MM.1S (cell line): ENCODE data around the gene PYGO2.

Experiments
- CTCF ChIP-seq: fragments of 300-600 bp; sonication (generic); IDR thresholded peaks from 2 replicates; pipeline ENCODE4 v1.5.1; 2016; ENCODE audit warnings: antibody characterized with exemption, low read length, mixed read lengths
- EZH2 ChIP-seq: fragments of 300-600 bp; sonication (generic); optimal IDR thresholded peaks from 2 replicates; pipeline ENCODE3; 2017; ENCODE audit warnings: low read depth, mild to moderate bottlenecking, antibody characterized with exemption, low read length, mixed read lengths

- peak; percentile 57 for TF ChIP-seq CTCF
- no peak for TF ChIP-seq EZH2
These were observed 36.7 kb upstream of the PYGO2 start for GRCh38 chr1:154998201-154998780.
